DND-41 (cell line): ENCODE data around the gene CCL3.
"Not testable (repeated sequence)": the region's sequence is repeated elsewhere in the genome, so short reads cannot be mapped to it uniquely, and the experiment has no call there.

Source experiments
- CTCF ChIP-seq: IDR thresholded peaks from 2 replicates; pipeline ENCODE4 v1.5.1; 2012; ENCODE audit warnings: borderline replicate concordance, low read length, moderate library complexity, mild to moderate bottlenecking; ENCODE audit not compliant: poor library complexity, severe bottlenecking; ENCODE audit errors: extremely low read depth
- EZH2 ChIP-seq: IDR thresholded peaks from 3 replicates; pipeline ENCODE4 v1.6.1; 2012; ENCODE audit warnings: borderline replicate concordance, low read depth, mild to moderate bottlenecking, moderate library complexity, low read length, inconsistent platforms; ENCODE audit not compliant: severe bottlenecking

GRCh38 chr17:36092715-36093114, 2.8 kb upstream of the CCL3 start:
- not testable (repeated sequence) for TF ChIP-seq CTCF, EZH2
